Astrocyte (in vitro differentiated cells and primary cell): ENCODE measurements around the gene RGS11.

Experiments used
- CTCF ChIP-seq: IDR thresholded peaks from 2 replicates; pipeline ENCODE4 v1.5.1; 2011; ENCODE audit warnings: low read depth, mild to moderate bottlenecking, inconsistent platforms, low read length, moderate library complexity; ENCODE audit not compliant: insufficient read depth
- EZH2 ChIP-seq: IDR thresholded peaks from 2 replicates; pipeline ENCODE4 v1.6.1; 2012; ENCODE audit warnings: mild to moderate bottlenecking, low read length, inconsistent platforms; ENCODE audit not compliant: insufficient read depth

GRCh38 chr16:252366-253337, 23.1 kb downstream of the RGS11 start:
- TF ChIP-seq CTCF = no peak
- TF ChIP-seq EZH2 = no peak
